GM19193 (cell line): ENCODE data around the gene SNX27.

Source experiments
- POLR2A ChIP-seq: IDR thresholded peaks from 4 replicates; pipeline ENCODE4 v1.6.1; 2011; ENCODE audit not compliant: insufficient read depth, insufficient read length; ENCODE audit errors: extremely low read depth

Gene SNX27

GRCh38 chr1:151706464-151707415 lies 94.9 kb downstream of the SNX27 start:
- no peak for TF ChIP-seq POLR2A

DNA sequence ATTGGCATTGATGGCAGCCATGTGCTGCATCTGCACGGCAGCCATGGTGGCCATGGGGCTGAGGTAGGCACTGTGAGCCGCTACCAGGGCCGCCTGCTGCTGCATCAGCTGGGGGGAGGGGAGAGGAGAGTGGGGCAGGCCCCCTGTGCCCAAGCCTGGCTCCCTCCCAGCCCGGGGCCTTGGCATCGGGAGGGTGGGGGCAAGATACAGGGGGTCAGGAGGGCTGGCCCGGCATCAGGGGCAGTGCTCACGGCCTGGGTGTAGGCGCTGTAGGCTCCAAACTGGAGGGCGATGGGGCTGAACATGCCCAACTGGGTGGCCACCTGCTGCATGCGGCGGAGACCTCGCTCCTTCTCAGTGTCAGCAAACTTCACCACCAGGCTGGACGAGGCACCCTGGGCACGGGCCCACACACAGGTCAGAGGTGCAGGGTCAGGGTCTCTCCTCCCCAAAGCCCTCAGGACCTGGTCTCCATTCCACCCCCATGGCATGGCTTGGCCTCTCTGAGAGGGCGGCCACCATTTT lies 95.8 kb downstream of the SNX27 start:
- TF ChIP-seq POLR2A, result no peak

GRCh38 chr1:151708891-151709290 lies 97.0 kb downstream of the SNX27 start:
- no peak for TF ChIP-seq POLR2A

GRCh38 chr1:151710187-151710840 lies 98.5 kb downstream of the SNX27 start:
- no peak for TF ChIP-seq POLR2A

GRCh38 chr1:151711044-151711800 lies 99.4 kb downstream of the SNX27 start:
- TF ChIP-seq POLR2A, result no peak

- TF ChIP-seq POLR2A, result no peak
Measured at GRCh38 chr1:151711951-151712350, 100.1 kb downstream of the SNX27 start.

DNA sequence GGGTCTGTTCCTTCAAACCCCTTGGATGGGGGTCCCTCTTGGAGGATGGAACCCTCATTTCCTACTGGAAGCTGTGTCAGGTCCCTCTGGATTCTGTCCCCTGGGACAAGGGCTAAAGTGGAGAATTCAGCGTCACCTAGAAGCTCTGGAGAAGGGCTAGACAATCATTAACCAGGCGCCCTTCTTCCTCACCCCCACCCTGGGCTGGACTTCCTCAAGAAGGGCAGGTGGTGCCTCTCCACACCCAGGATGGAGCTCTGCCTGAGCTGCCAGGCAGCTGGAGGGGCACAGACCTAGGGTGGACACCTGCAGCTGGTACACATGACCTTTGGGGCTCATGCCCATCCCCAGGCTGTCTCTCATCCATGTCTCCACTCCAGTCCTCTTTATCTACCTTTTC lies 101.2 kb downstream of the SNX27 start:
- TF ChIP-seq POLR2A, result no peak

DNA sequence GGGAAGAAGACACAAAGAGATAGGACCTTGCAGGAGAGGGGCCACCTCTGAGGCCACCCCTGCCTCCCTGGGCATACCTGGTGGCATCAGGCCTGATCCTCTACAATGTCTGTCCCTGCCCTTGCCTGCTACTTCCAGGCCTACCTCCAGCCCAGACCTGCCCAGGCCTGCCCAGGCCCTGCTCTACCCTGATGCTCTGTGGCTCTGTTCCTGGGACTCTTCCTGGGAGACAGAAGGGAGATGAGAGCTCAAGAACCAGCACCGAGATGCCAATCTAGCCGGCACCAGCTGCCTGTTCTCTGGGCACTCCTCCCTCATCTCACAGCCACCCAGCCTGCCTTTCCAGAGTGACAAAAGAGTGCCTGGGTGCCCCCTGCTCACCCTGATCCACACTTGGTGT lies 102.0 kb downstream of the SNX27 start:
- no peak for TF ChIP-seq POLR2A

- TF ChIP-seq POLR2A, result no peak
Measured at GRCh38 chr1:151714820-151715725, 103.2 kb downstream of the SNX27 start.

DNA sequence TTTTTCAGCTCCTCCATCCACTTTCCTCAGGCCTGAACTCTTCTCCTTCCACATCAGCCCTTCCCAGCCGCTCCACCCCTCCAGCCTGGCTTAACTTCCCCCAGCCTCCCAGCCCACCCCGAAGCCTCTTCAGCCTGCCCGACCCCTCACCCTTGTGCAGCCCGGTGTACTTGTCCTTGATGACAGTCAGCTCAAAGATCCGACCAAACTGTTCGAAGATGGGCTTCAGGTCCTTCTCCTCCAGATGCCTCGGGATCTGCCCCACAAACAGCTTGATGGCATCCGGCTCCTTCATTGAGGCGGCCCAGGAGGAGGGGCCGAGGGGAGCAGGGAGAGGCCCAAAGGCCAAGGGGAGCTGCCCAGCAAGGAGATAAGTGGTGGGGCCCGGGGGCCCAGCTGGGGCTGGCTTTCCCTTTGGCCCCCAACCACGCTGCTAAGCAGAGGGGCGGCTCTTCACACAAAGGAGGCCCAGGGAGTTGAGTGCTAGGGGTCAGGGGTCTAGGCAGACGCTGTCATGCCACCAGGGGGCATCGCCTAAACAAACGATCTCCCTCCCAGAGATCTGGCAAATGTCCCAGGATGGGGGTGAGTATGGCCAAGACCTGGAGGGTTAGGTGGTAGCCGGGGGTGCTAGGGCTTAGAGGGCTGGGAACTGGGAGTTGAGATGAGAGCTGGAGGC lies 104.0 kb downstream of the SNX27 start:
- TF ChIP-seq POLR2A, result no peak

- TF ChIP-seq POLR2A, result no peak
Measured at GRCh38 chr1:151716405-151716762, 104.5 kb downstream of the SNX27 start.

- no peak for TF ChIP-seq POLR2A
Measured at GRCh38 chr1:151716771-151717631, 105.2 kb downstream of the SNX27 start, which contains the start of gene CELF3. Gene CELF3, minus strand, starts transcription at chr1:151716803. Its CDS starts 783 bp downstream, at chr1:151716020.

GRCh38 chr1:151718011-151718431 lies 106.2 kb downstream of the SNX27 start:
- TF ChIP-seq POLR2A, result no peak

- TF ChIP-seq POLR2A, result no peak
Measured at GRCh38 chr1:151718666-151719065, 106.8 kb downstream of the SNX27 start.
